ENCODE results near the gene AGPS. TPM values are rescaled to one million over a fixed set of nuclear protein-coding genes. Genes with fewer than 3 reads are reported as not detected.

AGPS gene
- total RNA-seq, 2 donors from 2014 or later = 64.8 to 102 TPM

- Histone ChIP-seq H3K27ac (no peak overlapping the region), H3K9me3 (no peaks in the 10 kb centered on the region), H3K4me3 (no peak overlapping the region), H3K27me3 (no peaks in the 10 kb centered on the region), H3K4me1 (no peaks in the 10 kb centered on the region), H3K9ac (ENCODE audit: low read depth in 2 of 2, low read length in 2 of 2) (no peak overlapping the region), H3K36me3 (no peaks in the 10 kb centered on the region)
- TF ChIP-seq CTCF (IDR thresholded peaks at IDR 0.05) = no peak
- intact Hi-C loops (cut with DNase I) = no loop called here
- DNase-seq = no peak
Observed at GRCh38 chr2:177538323-177538722, 145.8 kb downstream of the AGPS start.

- H3K27ac ChIP-seq = no peak overlapping the region
- H3K9ac ChIP-seq (ENCODE audit: low read depth in 2 of 2, low read length in 2 of 2) = no peak overlapping the region
- no peak overlapping the region for H3K4me3 ChIP-seq
- DNase-seq = no peak
- no peaks in the 10 kb centered on the region for H3K36me3 ChIP-seq
- intact Hi-C loops (cut with DNase I) = no loop called here
- no peak for TF ChIP-seq CTCF (IDR thresholded peaks at IDR 0.05)
- no peaks in the 10 kb centered on the region for H3K27me3 ChIP-seq
- no peaks in the 10 kb centered on the region for H3K9me3 ChIP-seq
- no peaks in the 10 kb centered on the region for H3K4me1 ChIP-seq
Observed at GRCh38 chr2:177540283-177540682, 147.7 kb downstream of the AGPS start.

DNA sequence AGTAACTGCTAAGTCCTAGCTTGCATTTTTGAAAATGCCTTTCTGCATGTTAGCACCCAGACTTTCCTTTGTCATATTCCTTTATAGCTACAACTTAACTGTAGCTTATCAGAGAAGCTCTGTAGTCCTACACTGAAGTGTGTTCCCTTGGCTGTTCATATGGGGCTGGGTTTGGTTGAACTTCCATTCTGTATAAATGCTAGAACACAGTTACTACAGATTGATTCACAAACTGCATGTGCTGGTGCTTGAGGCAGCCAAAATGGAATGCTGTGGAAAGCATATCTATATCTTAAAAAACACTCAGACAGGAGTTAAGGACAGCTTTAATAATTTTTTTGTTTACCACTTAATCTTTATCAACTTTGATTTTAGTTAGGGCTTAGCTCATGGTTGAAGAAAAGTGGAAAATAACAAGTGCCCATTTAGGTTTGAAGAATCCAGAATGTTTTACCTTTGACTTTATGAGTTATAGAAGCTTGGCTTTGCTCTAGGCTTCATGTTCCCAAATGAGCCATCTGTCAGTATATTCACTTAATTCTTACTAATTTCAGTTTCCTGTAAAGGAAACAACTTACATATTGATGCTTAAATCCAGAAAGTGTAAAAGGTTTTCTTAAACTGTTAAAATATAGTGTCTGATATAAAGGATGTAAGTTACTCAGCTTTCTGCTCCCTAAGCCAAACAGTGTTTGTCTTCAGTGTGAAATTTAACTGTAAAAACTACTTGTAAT, 148.9 kb downstream of the AGPS start:
- intact Hi-C loops (cut with DNase I) = no loop called here
- Histone ChIP-seq H3K4me1 (no peaks in the 10 kb centered on the region), H3K27me3 (no peaks in the 10 kb centered on the region), H3K4me3 (no peak overlapping the region), H3K36me3 (no peaks in the 10 kb centered on the region), H3K9ac (ENCODE audit: low read depth in 2 of 2, low read length in 2 of 2) (no peak overlapping the region), H3K9me3 (no peaks in the 10 kb centered on the region), H3K27ac (no peak overlapping the region)
- no peak for TF ChIP-seq CTCF (IDR thresholded peaks at IDR 0.05)
- no peak for DNase-seq

DNA sequence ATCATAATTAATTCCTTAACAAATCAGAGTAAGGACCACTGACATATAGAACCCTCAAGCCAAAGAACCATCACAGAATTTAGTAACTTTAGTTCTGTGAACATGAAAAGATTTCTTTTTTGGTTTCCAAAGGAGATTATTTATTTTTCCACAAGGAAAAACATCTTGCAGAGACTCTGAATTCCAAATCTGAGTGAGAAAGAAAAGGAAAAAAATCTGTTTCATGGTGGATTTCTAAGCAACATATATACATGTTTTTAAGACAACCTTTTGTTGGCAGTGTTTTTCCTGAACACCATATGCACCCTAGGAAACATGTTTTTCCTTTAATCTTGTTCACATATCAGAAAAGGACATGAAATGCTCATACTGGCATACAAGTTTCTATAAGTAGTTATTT, 149.8 kb downstream of the AGPS start:
- no peaks in the 10 kb centered on the region for H3K9me3 ChIP-seq
- intact Hi-C loops (cut with DNase I) = no loop called here
- TF ChIP-seq CTCF (IDR thresholded peaks at IDR 0.05) = no peak
- H3K27me3 ChIP-seq = no peaks in the 10 kb centered on the region
- H3K27ac ChIP-seq = no peak overlapping the region
- H3K9ac ChIP-seq (ENCODE audit: low read depth in 2 of 2, low read length in 2 of 2) = no peak overlapping the region
- no peaks in the 10 kb centered on the region for H3K36me3 ChIP-seq
- no peaks in the 10 kb centered on the region for H3K4me1 ChIP-seq
- no peak overlapping the region for H3K4me3 ChIP-seq
- DNase-seq = no peak

GRCh38 chr2:177543007-177543760, 150.6 kb downstream of the AGPS start:
- Histone ChIP-seq H3K4me3 (no peak overlapping the region), H3K27me3 (no peaks in the 10 kb centered on the region), H3K27ac (no peak overlapping the region), H3K9me3 (no peaks in the 10 kb centered on the region), H3K4me1 (no peaks in the 10 kb centered on the region), H3K9ac (ENCODE audit: low read depth in 2 of 2, low read length in 2 of 2) (no peak overlapping the region), H3K36me3 (no peaks in the 10 kb centered on the region)
- intact Hi-C loops (cut with DNase I) = no loop called here
- TF ChIP-seq CTCF (IDR thresholded peaks at IDR 0.05) = no peak
- no peak for DNase-seq

Measured in colonic mucosa (tissue), 4 donors.